Measurements from ENCODE around the gene HIP1. TPM values are rescaled to one million over a fixed set of nuclear protein-coding genes. Genes with fewer than 3 reads are reported as not detected.

Gene HIP1
- total RNA-seq, 1 experiment from 2014 or later, result 10.7 TPM

DNA sequence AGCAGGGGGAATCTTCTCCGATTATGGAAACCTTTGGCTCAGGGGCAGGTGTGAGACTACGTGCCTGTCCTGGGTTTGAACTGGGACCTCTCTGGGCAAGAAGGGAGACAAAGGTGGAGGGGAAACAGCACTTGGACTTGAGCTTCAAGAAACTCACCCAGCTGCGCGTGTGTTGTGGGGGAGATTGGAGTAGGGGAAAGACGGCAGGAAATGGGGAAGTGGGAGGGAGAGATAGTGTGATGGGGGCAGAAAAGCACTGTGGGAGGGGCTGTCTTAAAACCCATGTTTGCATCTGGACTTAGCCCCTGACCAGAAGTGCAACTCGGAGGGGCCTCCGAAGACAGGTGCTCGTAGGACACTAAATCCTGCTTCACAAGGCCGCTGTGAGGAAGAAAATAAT is 107.0 kb downstream of the HIP1 start:
- H3K4me3 Mint-ChIP-seq (ENCODE audit: low read depth, unreplicated experiment), result no peak overlapping the region
- no peaks in the 10 kb centered on the region for H3K9me3 Mint-ChIP-seq (ENCODE audit: low read depth, unreplicated experiment)
- no peaks in the 10 kb centered on the region for H3K36me3 Mint-ChIP-seq (ENCODE audit: insufficient read depth, unreplicated experiment)
- no peak for TF ChIP-seq CTCF (IDR thresholded peaks at IDR 0.05; ENCODE audit: unreplicated experiment)
- no peak overlapping the region for H3K27ac Mint-ChIP-seq (ENCODE audit: unreplicated experiment)
- no peaks in the 10 kb centered on the region for H3K27me3 Mint-ChIP-seq (ENCODE audit: unreplicated experiment)
- H3K4me1 Mint-ChIP-seq (ENCODE audit: low read depth, unreplicated experiment), result no peaks in the 10 kb centered on the region
- intact Hi-C loops (cut with micrococcal nuclease; ENCODE audit: unreplicated experiment), result no loop called here
- DNase-seq, result no peak
- CTCF ChIA-PET, result no interaction called here
- BruUV-seq (replicated peaks), result no TSS peak

DNA sequence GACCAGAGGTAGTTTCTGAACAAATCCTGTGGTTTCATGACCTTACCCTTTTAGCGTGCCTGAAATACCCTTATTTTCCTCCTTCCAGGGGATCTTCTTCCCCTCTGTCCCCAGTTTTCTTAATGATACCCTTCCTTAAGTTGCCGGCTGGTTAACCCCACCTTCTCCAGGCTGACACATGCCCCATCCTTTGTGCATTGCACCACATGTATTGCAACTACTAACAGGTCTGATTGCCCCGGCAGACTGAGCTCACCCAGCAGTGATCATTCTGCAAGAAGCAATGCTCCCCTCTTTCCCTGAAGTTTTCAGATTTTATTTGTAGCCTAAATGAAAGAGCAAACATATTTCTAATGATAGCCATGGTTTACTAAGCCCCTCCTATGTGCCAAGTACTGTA is 108.2 kb downstream of the HIP1 start:
- BruUV-seq (replicated peaks), result no TSS peak

GRCh38 chr7:75629044-75629443 is 109.7 kb downstream of the HIP1 start:
- Mint-ChIP-seq H3K36me3 (ENCODE audit: insufficient read depth, unreplicated experiment) (no peaks in the 10 kb centered on the region), H3K27ac (ENCODE audit: unreplicated experiment) (no peak overlapping the region), H3K9me3 (ENCODE audit: low read depth, unreplicated experiment) (no peaks in the 10 kb centered on the region), H3K4me1 (ENCODE audit: low read depth, unreplicated experiment) (no peaks in the 10 kb centered on the region), H3K4me3 (ENCODE audit: low read depth, unreplicated experiment) (no peak overlapping the region), H3K27me3 (ENCODE audit: unreplicated experiment) (no peaks in the 10 kb centered on the region)
- DNase-seq, result no peak
- intact Hi-C loops (cut with micrococcal nuclease; ENCODE audit: unreplicated experiment), result no loop called here
- BruUV-seq (replicated peaks), result no TSS peak
- CTCF ChIA-PET, result no interaction called here
- no peak for TF ChIP-seq CTCF (IDR thresholded peaks at IDR 0.05; ENCODE audit: unreplicated experiment)

More for the DNA sequence above, 108.2 kb downstream of the HIP1 start:
- H3K27ac Mint-ChIP-seq (ENCODE audit: unreplicated experiment), result no peak overlapping the region
- H3K27me3 Mint-ChIP-seq (ENCODE audit: unreplicated experiment), result no peaks in the 10 kb centered on the region
- CTCF ChIA-PET, result no interaction called here
- no peak overlapping the region for H3K4me3 Mint-ChIP-seq (ENCODE audit: low read depth, unreplicated experiment)
- DNase-seq, result no peak
- intact Hi-C loops (cut with micrococcal nuclease; ENCODE audit: unreplicated experiment), result no loop called here
- no peaks in the 10 kb centered on the region for H3K4me1 Mint-ChIP-seq (ENCODE audit: low read depth, unreplicated experiment)
- TF ChIP-seq CTCF (IDR thresholded peaks at IDR 0.05; ENCODE audit: unreplicated experiment), result no peak
- no peaks in the 10 kb centered on the region for H3K9me3 Mint-ChIP-seq (ENCODE audit: low read depth, unreplicated experiment)
- H3K36me3 Mint-ChIP-seq (ENCODE audit: insufficient read depth, unreplicated experiment), result no peaks in the 10 kb centered on the region

DNA sequence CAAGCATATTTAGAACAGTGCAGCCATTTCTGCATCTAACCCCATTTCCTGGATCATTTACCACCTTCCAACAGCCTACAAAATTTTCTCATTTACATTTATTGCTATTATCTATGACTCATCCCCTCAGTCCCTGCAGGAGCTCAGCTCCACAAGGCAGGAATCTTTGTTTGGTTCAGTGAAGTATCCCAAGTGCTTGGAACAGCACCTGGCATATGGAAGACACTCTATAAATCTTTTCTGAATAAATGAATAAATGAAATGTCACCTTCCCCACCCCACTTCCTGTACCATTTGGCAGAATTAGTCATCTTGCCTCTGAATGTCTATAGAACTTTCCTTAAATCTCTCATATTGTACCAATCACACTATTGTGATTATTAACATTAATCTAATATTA is 110.7 kb downstream of the HIP1 start:
- no peak overlapping the region for H3K27ac Mint-ChIP-seq (ENCODE audit: unreplicated experiment)
- no peak overlapping the region for H3K4me3 Mint-ChIP-seq (ENCODE audit: low read depth, unreplicated experiment)
- no peak for DNase-seq
- H3K27me3 Mint-ChIP-seq (ENCODE audit: unreplicated experiment), result no peaks in the 10 kb centered on the region
- no peak for TF ChIP-seq CTCF (IDR thresholded peaks at IDR 0.05; ENCODE audit: unreplicated experiment)
- no TSS peak for BruUV-seq (replicated peaks)
- intact Hi-C loops (cut with micrococcal nuclease; ENCODE audit: unreplicated experiment), result no loop called here
- no peaks in the 10 kb centered on the region for H3K4me1 Mint-ChIP-seq (ENCODE audit: low read depth, unreplicated experiment)
- H3K36me3 Mint-ChIP-seq (ENCODE audit: insufficient read depth, unreplicated experiment), result no peaks in the 10 kb centered on the region
- H3K9me3 Mint-ChIP-seq (ENCODE audit: low read depth, unreplicated experiment), result no peaks in the 10 kb centered on the region
- CTCF ChIA-PET, result no interaction called here

DNA sequence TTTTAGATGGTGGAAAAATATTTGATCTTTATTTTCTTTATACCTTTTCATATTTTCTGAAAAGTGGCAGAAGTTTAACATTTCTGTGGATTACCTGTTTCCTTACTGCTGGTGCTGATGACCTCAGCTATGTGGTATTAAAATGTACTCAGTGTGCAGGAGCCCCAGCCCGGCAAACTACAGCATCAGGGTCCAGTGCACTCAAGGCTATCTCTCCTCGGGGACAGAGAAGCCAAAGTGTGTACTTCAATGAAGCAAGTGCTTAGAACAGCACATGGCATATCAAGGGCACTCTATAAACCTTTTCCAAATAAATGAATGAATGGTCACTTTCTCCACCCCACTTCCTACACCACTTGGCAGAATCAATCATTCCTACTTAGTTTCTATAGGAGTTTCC is 111.8 kb downstream of the HIP1 start:
- H3K4me1 Mint-ChIP-seq (ENCODE audit: low read depth, unreplicated experiment), result no peaks in the 10 kb centered on the region

More for the DNA sequence above, 111.8 kb downstream of the HIP1 start:
- H3K9me3 Mint-ChIP-seq (ENCODE audit: low read depth, unreplicated experiment), result no peaks in the 10 kb centered on the region
- H3K27ac Mint-ChIP-seq (ENCODE audit: unreplicated experiment), result no peak overlapping the region
- no peak for TF ChIP-seq CTCF (IDR thresholded peaks at IDR 0.05; ENCODE audit: unreplicated experiment)
- no peak overlapping the region for H3K4me3 Mint-ChIP-seq (ENCODE audit: low read depth, unreplicated experiment)
- no TSS peak for BruUV-seq (replicated peaks)
- no peaks in the 10 kb centered on the region for H3K27me3 Mint-ChIP-seq (ENCODE audit: unreplicated experiment)
- intact Hi-C loops (cut with micrococcal nuclease; ENCODE audit: unreplicated experiment), result no loop called here
- CTCF ChIA-PET, result no interaction called here
- H3K36me3 Mint-ChIP-seq (ENCODE audit: insufficient read depth, unreplicated experiment), result no peaks in the 10 kb centered on the region
- DNase-seq, result no peak
